ENCODE results near the gene NSD2.

Gene NSD2

DNA sequence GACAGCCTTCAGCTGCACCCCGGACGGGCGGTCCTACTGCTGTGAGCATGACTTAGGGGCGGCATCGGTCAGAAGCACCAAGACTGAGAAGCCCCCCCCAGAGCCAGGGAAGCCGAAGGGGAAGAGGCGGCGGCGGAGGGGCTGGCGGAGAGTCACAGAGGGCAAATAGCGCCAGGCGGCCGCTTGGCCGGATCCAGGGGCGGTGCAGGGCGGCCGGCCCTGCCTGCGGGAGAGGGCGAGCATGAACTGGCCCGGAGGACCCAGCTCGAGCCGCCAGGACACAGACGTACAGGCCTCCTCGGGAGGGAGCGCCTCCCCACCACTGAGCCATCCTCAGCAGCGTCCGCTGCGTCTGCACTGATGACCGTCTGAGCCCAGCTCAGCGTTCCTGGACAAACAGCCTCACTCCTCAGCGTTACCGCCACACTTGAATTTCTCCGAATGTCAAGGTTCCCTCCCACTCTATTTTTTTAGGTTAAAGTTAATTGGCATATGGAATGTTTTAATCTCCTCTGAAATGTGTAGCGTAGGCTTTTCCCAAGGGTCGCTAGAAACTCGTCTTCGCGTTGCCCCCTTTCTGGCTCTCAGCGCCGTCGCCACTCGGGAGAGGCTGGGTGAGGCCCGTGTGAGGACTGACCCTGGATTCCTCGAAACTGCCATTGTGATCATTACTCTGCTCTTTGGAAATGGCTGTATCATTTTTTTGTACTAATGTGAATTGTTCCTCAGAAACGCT, 107.7 kb downstream of the NSD2 start:
- H3K4me3 ChIP-seq (ENCODE audit: low read length) = no peak overlapping the region
- TF ChIP-seq, protein P1, sequence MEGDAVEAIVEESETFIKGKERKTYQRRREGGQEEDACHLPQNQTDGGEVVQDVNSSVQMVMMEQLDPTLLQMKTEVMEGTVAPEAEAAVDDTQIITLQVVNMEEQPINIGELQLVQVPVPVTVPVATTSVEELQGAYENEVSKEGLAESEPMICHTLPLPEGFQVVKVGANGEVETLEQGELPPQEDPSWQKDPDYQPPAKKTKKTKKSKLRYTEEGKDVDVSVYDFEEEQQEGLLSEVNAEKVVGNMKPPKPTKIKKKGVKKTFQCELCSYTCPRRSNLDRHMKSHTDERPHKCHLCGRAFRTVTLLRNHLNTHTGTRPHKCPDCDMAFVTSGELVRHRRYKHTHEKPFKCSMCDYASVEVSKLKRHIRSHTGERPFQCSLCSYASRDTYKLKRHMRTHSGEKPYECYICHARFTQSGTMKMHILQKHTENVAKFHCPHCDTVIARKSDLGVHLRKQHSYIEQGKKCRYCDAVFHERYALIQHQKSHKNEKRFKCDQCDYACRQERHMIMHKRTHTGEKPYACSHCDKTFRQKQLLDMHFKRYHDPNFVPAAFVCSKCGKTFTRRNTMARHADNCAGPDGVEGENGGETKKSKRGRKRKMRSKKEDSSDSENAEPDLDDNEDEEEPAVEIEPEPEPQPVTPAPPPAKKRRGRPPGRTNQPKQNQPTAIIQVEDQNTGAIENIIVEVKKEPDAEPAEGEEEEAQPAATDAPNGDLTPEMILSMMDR (conservative IDR thresholded peaks at IDR 0.05; ENCODE audit: low read depth, low read length) = no peak
- peak; percentile 75 for DNase-seq (ENCODE audit: low read depth)

DNA sequence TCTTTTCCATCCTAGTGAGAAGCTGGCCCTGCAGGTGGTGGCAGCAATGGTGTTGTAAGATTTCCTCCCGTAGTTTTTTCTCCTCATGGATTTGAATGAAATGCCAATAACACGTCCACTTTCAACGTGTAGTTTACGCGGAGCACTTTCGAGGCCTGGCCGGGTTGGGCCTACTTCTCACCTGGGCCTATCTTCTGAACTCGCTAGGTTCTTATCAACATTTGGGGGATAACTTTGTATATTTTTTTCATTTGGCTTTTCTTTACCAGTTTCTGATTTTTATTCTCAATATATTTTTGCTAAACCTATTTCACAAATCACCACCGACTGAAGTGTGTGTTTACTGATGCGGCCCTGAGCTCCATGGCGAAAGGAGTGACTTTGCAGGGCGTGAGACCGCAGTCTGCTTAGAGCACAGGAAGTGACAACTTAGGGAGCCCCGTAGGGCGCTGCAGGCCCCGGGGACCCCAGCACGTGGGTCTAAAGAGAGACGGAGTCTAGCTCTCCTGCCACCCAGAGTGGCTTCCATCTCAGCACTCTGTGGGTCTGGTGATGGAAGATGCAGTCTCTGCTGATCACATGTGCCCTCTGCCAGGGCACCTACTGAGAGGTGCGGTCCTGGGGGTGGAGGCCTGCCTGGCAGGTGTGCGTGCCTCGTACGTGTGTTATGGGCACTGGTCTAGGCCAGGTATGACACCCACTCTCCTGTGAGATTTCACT, 108.4 kb downstream of the NSD2 start:
- H3K4me3 ChIP-seq (ENCODE audit: low read length) = no peak overlapping the region
- TF ChIP-seq, protein P1 (conservative IDR thresholded peaks at IDR 0.05; ENCODE audit: low read depth, low read length) = no peak
- DNase-seq (ENCODE audit: low read depth) = no peak

- DNase-seq (ENCODE audit: low read depth) = no peak
- TF ChIP-seq, protein P1 (conservative IDR thresholded peaks at IDR 0.05; ENCODE audit: low read depth, low read length) = no peak
- no peak overlapping the region for H3K4me3 ChIP-seq (ENCODE audit: low read length)
Observed at GRCh38 chr4:1980561-1981041, 109.4 kb downstream of the NSD2 start.

GRCh38 chr4:1981251-1982058, 110.3 kb downstream of the NSD2 start:
- no peak overlapping the region for H3K4me3 ChIP-seq (ENCODE audit: low read length)
- TF ChIP-seq, protein P1 (conservative IDR thresholded peaks at IDR 0.05; ENCODE audit: low read depth, low read length) = no peak
- no peak for DNase-seq (ENCODE audit: low read depth)

- TF ChIP-seq, protein P1 (conservative IDR thresholded peaks at IDR 0.05; ENCODE audit: low read depth, low read length) = no peak
Observed at GRCh38 chr4:1982124-1983052, 111.2 kb downstream of the NSD2 start.

More at GRCh38 chr4:1982124-1983052, 111.2 kb downstream of the NSD2 start:
- H3K4me3 ChIP-seq (ENCODE audit: low read length) = no peak overlapping the region
- DNase-seq (ENCODE audit: low read depth) = no peak

Data from retinal pigment epithelial cell (primary cell).